ENCODE measurements around the gene DOCK8. TPM values are rescaled to one million over a fixed set of nuclear protein-coding genes. Genes with fewer than 3 reads are reported as not detected.

Gene DOCK8
- total RNA-seq, 4 donors from 2014 or later: 11.6 to 46.1 (median 31.8) TPM

DNA sequence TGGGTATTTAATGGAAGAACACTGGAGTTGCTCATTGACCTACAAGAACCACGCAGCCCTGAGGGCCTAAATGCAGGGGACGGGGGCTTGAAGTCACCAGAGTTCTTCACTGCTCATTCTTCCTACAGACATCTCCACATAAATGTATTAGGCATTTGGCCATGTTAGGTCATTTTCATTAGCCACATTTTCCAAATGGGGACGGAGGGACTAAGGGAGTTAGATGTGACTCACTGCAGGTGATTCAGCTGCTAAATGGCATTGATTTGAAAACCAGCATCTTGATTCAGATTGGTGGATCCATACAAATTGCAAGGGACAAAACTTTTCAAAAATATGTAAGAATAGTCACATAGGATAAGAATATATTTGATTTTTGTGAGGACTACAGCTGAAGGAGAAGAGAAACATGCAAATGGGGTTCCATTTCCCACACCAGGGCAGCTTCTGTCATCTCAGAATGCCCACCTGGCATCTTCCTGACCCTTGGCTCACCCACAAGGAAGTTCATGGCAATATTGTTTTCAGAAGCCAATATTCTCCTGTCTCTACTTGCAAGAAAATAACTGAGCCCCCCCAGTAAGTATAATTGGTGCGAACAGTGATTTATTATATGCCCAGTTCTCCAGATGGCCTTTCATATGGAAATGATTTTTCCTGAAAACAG lies 264.8 kb downstream of the DOCK8 start:
- Histone ChIP-seq H3K4me1 (no peaks in the 10 kb centered on the region), H3K36me3 (no peaks in the 10 kb centered on the region), H3K27ac (no peak overlapping the region), H3K4me3 (no peak overlapping the region), H3K27me3 (no peaks in the 10 kb centered on the region), H3K9me3 (peaks cover 0 to 4% (median 0%) of the 10 kb centered on the region in 3 donors)
- 70 to 78% methylated on average over 4 of the region's 4 CpGs for WGBS, 2 donors (ENCODE audit: low coverage in 1 of 2)
- TF ChIP-seq POLR2AphosphoS5 (IDR thresholded peaks at IDR 0.05) (no peak), POLR2A (IDR thresholded peaks at IDR 0.05) (no peak), EP300 (IDR thresholded peaks at IDR 0.05) (no peak)
- TF ChIP-seq, protein P1, sequence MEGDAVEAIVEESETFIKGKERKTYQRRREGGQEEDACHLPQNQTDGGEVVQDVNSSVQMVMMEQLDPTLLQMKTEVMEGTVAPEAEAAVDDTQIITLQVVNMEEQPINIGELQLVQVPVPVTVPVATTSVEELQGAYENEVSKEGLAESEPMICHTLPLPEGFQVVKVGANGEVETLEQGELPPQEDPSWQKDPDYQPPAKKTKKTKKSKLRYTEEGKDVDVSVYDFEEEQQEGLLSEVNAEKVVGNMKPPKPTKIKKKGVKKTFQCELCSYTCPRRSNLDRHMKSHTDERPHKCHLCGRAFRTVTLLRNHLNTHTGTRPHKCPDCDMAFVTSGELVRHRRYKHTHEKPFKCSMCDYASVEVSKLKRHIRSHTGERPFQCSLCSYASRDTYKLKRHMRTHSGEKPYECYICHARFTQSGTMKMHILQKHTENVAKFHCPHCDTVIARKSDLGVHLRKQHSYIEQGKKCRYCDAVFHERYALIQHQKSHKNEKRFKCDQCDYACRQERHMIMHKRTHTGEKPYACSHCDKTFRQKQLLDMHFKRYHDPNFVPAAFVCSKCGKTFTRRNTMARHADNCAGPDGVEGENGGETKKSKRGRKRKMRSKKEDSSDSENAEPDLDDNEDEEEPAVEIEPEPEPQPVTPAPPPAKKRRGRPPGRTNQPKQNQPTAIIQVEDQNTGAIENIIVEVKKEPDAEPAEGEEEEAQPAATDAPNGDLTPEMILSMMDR (IDR thresholded peaks at IDR 0.05): no peak
- no peak for ATAC-seq

DNA sequence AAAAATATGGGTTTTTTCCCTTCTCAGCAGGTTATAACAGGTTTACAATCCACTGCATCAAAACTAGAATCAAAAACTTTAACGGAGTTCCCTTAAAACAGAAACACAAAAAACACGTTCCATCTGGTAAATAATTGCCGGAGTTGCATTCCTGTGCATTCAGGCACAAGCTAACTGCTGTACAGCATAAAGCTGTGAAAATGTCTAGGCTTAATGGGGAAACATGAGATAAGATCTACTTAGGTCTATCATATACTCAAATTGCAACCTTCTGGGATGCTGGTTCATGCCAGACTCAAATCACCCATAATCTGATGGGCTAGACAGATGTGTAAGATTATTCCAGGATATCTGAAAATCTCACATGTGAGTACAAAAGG lies 265.3 kb downstream of the DOCK8 start:
- WGBS, 2 donors (ENCODE audit: low coverage in 1 of 2): 79 to 87% methylated on average over 3 of the region's 3 CpGs
- no peaks in the 10 kb centered on the region for H3K4me1 ChIP-seq
- ATAC-seq: no peak

DNA sequence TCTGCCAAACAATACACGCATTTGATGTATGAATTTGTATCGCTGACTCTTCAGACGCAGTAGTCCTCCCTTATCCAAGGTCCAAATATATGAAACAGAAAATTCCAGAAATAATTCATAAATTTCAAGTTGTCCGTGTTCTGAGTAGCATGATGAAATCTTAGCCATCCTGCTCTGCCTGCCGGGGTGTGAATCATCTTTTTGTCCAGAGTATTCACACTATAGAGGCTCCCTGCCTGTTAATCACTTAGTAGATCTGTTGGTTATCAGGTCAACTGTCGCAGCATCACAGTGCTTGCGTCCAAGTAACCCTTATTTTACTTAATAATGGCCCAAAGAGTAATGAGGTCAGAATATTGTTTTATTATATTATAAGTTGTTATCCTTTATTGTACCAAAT lies 268.1 kb downstream of the DOCK8 start:
- no peaks in the 10 kb centered on the region for H3K36me3 ChIP-seq
- ATAC-seq: no peak
- no peak overlapping the region for H3K27ac ChIP-seq
- 82 to 94% methylated on average over 7 of the region's 7 CpGs for WGBS, 2 donors (ENCODE audit: low coverage in 1 of 2)
- TF ChIP-seq POLR2AphosphoS5 (IDR thresholded peaks at IDR 0.05) (no peak), EP300 (IDR thresholded peaks at IDR 0.05) (no peak)
- TF ChIP-seq, protein P1 (IDR thresholded peaks at IDR 0.05): no peak
- H3K4me1 ChIP-seq: no peaks in the 10 kb centered on the region
- peaks cover 0 to 4% (median 0%) of the 10 kb centered on the region in 3 donors for H3K9me3 ChIP-seq
- no peak overlapping the region for H3K4me3 ChIP-seq
- no peaks in the 10 kb centered on the region for H3K27me3 ChIP-seq

More for the DNA sequence above, 265.3 kb downstream of the DOCK8 start:
- TF ChIP-seq, protein P1 (IDR thresholded peaks at IDR 0.05): no peak
- TF ChIP-seq EP300 (IDR thresholded peaks at IDR 0.05) (no peak), POLR2A (IDR thresholded peaks at IDR 0.05) (no peak)
- Histone ChIP-seq H3K4me3 (no peak overlapping the region), H3K9me3 (peaks cover 0 to 4% (median 0%) of the 10 kb centered on the region in 3 donors), H3K27me3 (no peaks in the 10 kb centered on the region), H3K36me3 (no peaks in the 10 kb centered on the region), H3K27ac (no peak overlapping the region)

DNA sequence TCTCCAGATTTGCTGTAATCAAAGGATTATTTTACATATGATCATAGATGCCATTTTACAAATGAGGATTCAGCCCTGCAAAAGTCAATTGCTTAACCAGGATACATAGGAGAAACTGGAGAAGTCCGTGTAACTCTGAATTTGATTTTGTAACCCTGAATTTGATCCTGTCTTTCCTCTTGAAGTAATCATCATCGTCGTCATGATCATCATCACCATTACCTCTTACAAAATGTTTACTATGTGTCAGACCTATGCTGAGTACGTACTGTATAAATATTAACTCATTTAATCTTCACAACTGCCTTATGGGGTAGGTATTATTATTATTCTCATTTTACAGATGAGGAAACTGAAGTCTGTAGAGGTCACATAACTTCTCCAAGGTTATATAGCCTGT lies 271.5 kb downstream of the DOCK8 start:
- no peak overlapping the region for H3K27ac ChIP-seq
- H3K4me1 ChIP-seq: peaks cover 0 to 6% (median 0%) of the 10 kb centered on the region in 3 donors
- WGBS, 2 donors (ENCODE audit: low coverage in 1 of 2): 91 to 95% methylated on average over 4 of the region's 4 CpGs
- TF ChIP-seq POLR2A (IDR thresholded peaks at IDR 0.05) (no peak), POLR2AphosphoS5 (IDR thresholded peaks at IDR 0.05) (no peak), EP300 (IDR thresholded peaks at IDR 0.05) (no peak)
- TF ChIP-seq, protein P1 (IDR thresholded peaks at IDR 0.05): no peak
- H3K36me3 ChIP-seq: no peaks in the 10 kb centered on the region
- no peak for ATAC-seq
- H3K27me3 ChIP-seq: no peaks in the 10 kb centered on the region
- H3K4me3 ChIP-seq: no peak overlapping the region
- peaks cover 0 to 4% (median 0%) of the 10 kb centered on the region in 3 donors for H3K9me3 ChIP-seq

DNA sequence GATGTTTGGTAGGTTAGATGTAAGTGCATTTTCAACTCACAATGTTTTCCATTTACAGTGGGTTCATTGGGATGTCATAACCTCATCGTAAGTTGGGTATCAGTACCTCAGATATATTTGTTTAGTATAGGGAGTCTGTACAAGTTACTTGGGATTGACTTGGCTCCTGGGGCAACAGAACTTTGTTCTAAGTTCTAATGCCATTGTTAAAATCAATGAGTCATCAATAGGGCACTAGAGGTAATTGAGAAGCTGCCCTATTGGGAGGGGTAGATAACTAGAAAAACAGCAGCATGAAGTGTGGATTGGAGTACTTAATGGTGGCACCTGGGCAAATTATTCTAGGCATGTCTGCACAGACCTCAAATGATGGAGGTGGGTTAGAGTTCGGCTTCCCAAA lies 272.8 kb downstream of the DOCK8 start:
- peaks cover 0 to 4% (median 0%) of the 10 kb centered on the region in 3 donors for H3K9me3 ChIP-seq
- H3K27ac ChIP-seq: no peak overlapping the region
- no peaks in the 10 kb centered on the region for H3K27me3 ChIP-seq
- peaks cover 0 to 6% (median 0%) of the 10 kb centered on the region in 3 donors for H3K4me1 ChIP-seq
- no peak for TF ChIP-seq EP300 (IDR thresholded peaks at IDR 0.05)
- TF ChIP-seq POLR2A (IDR thresholded peaks at IDR 0.05): no peak
- TF ChIP-seq POLR2AphosphoS5 (IDR thresholded peaks at IDR 0.05): no peak
- TF ChIP-seq, protein P1 (IDR thresholded peaks at IDR 0.05): no peak
- ATAC-seq: no peak
- WGBS, 2 donors (ENCODE audit: low coverage in 1 of 2): 85 to 100% methylated on average over 2 of the region's 2 CpGs
- H3K36me3 ChIP-seq: no peaks in the 10 kb centered on the region
- H3K4me3 ChIP-seq: no peak overlapping the region
